Measurements from ENCODE around the gene MTHFD1L.

GRCh38 chr6:151112130-151112529 lies 246.6 kb downstream of the MTHFD1L start:
- TF ChIP-seq CTCF (IDR thresholded peaks at IDR 0.05; ENCODE audit: low read depth, low read length, poor library complexity, severe bottlenecking) (no peak), EZH2phosphoT487 (IDR thresholded peaks at IDR 0.05; ENCODE audit: borderline replicate concordance, low read length) (no peak)

Data from DOHH2 (cell line).